Measurements from ENCODE around the gene EEF1AKMT4.

GRCh38 chr3:184258926-184259325, 9.5 kb downstream of the EEF1AKMT4 start:
- no peak for TF ChIP-seq CTCF (IDR thresholded peaks at IDR 0.05)
- no peak for TF ChIP-seq CEBPB (IDR thresholded peaks at IDR 0.05)
- no peak for TF ChIP-seq POLR2A (IDR thresholded peaks at IDR 0.05; ENCODE audit: low read length)
- no peak for TF ChIP-seq EP300 (IDR thresholded peaks at IDR 0.05)
- no peak for TF ChIP-seq PHF8 (IDR thresholded peaks at IDR 0.05; ENCODE audit: borderline replicate concordance, low read depth)
- TF ChIP-seq GATA3 (IDR thresholded peaks at IDR 0.05; ENCODE audit: borderline replicate concordance), result no peak
- TF ChIP-seq ZC3H11A (IDR thresholded peaks at IDR 0.05), result no peak
- TF ChIP-seq POLR2AphosphoS2 (conservative IDR thresholded peaks at IDR 0.05; ENCODE audit: low read length), result no peak
- no peak for TF ChIP-seq MYC (IDR thresholded peaks at IDR 0.05; ENCODE audit: borderline replicate concordance, low read length)
- no peak for TF ChIP-seq EHMT2 (IDR thresholded peaks at IDR 0.05; ENCODE audit: low read depth)
- TF ChIP-seq NFE2L2 (conservative IDR thresholded peaks at IDR 0.05; ENCODE audit: low read length), result no peak
- TF ChIP-seq RFX5 (IDR thresholded peaks at IDR 0.05), result no peak
- no peak for TF ChIP-seq REST (IDR thresholded peaks at IDR 0.05)
